Peyer's patch (tissue), 4 donors: ENCODE measurements around the gene UFSP1.

Experiments
- POLR2A ChIP-seq, 2 donors: fragments of 450-650 bp; IDR thresholded peaks; one replicate each; pipeline ENCODE4 v1.5.1; 2017; ENCODE audit warnings: antibody characterized with exemption in 2 of 2, mild to moderate bottlenecking in 2 of 2, moderate library complexity in 2 of 2
- TF ChIP-seq, protein P1 (sequence below), 6 experiments: fragments of 450-650 bp in 4 of 6; fragments of 200-600 bp in 2 of 6; sonication (generic) in 1 of 6; IDR thresholded peaks; one replicate each; pipeline ENCODE4 v1.5.1; 2017 to 2019; ENCODE audit warnings: antibody characterized with exemption in 6 of 6, mild to moderate bottlenecking in 3 of 6, moderate library complexity in 1 of 6

GRCh38 chr7:100839361-100839760 is 50.2 kb downstream of the UFSP1 start:
- no peak for TF ChIP-seq POLR2A (IDR thresholded peaks at IDR 0.05)
- TF ChIP-seq, protein P1, sequence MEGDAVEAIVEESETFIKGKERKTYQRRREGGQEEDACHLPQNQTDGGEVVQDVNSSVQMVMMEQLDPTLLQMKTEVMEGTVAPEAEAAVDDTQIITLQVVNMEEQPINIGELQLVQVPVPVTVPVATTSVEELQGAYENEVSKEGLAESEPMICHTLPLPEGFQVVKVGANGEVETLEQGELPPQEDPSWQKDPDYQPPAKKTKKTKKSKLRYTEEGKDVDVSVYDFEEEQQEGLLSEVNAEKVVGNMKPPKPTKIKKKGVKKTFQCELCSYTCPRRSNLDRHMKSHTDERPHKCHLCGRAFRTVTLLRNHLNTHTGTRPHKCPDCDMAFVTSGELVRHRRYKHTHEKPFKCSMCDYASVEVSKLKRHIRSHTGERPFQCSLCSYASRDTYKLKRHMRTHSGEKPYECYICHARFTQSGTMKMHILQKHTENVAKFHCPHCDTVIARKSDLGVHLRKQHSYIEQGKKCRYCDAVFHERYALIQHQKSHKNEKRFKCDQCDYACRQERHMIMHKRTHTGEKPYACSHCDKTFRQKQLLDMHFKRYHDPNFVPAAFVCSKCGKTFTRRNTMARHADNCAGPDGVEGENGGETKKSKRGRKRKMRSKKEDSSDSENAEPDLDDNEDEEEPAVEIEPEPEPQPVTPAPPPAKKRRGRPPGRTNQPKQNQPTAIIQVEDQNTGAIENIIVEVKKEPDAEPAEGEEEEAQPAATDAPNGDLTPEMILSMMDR (IDR thresholded peaks at IDR 0.05) = no peak
